ENCODE measurements around the gene WDR54. TPM values are rescaled to one million over a fixed set of nuclear protein-coding genes. Genes with fewer than 3 reads are reported as not detected.

The WDR54 gene
- total and polyA plus RNA-seq, 7 experiments from 2014 or later, result 26.5 to 78.5 (median 33.2) TPM

GRCh38 chr2:74454654-74455511 lies 33.4 kb downstream of the WDR54 start, which contains the start of gene INO80B:
Gene INO80B, plus strand, starts transcription at chr2:74455087. Its CDS starts 30 bp downstream, at chr2:74455117.
- intact Hi-C loops (cut with micrococcal nuclease), result loop anchor here (1.0 to 10.0 kb wide), 20 partner anchors 10 to 1383 kb away; partner anchors contain the start of genes AUP1 (in 2 of the 2), CCT7 (in 2 of the 2), HTRA2 (in 2 of the 2) and SEMA4F (in 2 of the 2)
- POLR2A ChIA-PET, result interaction anchor here (0.7 to 10.8 kb wide), 11 partner anchors 11 to 1221 kb away, joined by 3 to 197 read pairs (median 5); partner anchors contain the start of genes C2orf81, CCDC142, CCT7 and MOGS
- H3K4me3 Mint-ChIP-seq, result peak within 1 kb of the TSS; percentile 87 to 99 (median 98)
- H3K4me3 ChIP-seq (ENCODE audit: low read length), result peak within 1 kb of the TSS; percentile 88
- H3K9me3 Mint-ChIP-seq, result peaks cover 0 to 8% (median 0%) of the 10 kb centered on the region in 11 donors
- peak within 1 kb of the TSS; percentile 88 to 100 (median 98) for H3K27ac Mint-ChIP-seq
- H3K36me3 Mint-ChIP-seq, result peaks cover 0 to 16% (median 0%) of the 10 kb centered on the region in 5 donors
- H3K27ac ChIP-seq (ENCODE audit: low read depth, low read length), result peak within 1 kb of the TSS; percentile 100
- H3K4me1 ChIP-seq (ENCODE audit: control insufficient read depth in 2 of 2, insufficient read depth in 2 of 2, low read length in 2 of 2), result peaks cover 30 to 43% of the 10 kb centered on the region in 2 donors
- ATAC-seq (peak; percentile 61), DNase-seq (peak; percentile 88 to 98 (median 97))
- H3K9me3 ChIP-seq (ENCODE audit: control insufficient read depth in 2 of 3, low read length in 3 of 3), result no peaks in the 10 kb centered on the region
- H3K36me3 ChIP-seq (ENCODE audit: control insufficient read depth in 2 of 3, insufficient read depth in 3 of 3, low read length in 3 of 3), result no peaks in the 10 kb centered on the region
- H3K27me3 ChIP-seq (ENCODE audit: control insufficient read depth in 2 of 2, insufficient read depth in 2 of 2, low read length in 2 of 2), result no peaks in the 10 kb centered on the region
- CTCF ChIA-PET, result interaction anchor here (0.6 to 1.5 kb wide), 7 partner anchors 18 to 190 kb away, joined by 3 to 12 read pairs (median 3); partner anchors contain the start of genes CCDC142, MRPL53 and TTC31
- H3K4me1 Mint-ChIP-seq, result peaks cover 41 to 66% (median 55%) of the 10 kb centered on the region in 7 donors
- H3K27me3 Mint-ChIP-seq, result peaks cover 0 to 2% (median 0%) of the 10 kb centered on the region in 5 donors

GRCh38 chr2:74457129-74457548 lies 35.6 kb downstream of the WDR54 start:
- Histone ChIP-seq H3K36me3 (ENCODE audit: control insufficient read depth in 2 of 3, insufficient read depth in 3 of 3, low read length in 3 of 3) (peaks cover 0 to 17% (median 0%) of the 10 kb centered on the region in 3 experiments), H3K4me3 (ENCODE audit: low read length) (peak overlapping the region; percentile 70), H3K9me3 (ENCODE audit: control insufficient read depth in 2 of 3, low read length in 3 of 3) (no peaks in the 10 kb centered on the region), H3K27ac (ENCODE audit: low read depth, low read length) (peak overlapping the region; percentile 100), H3K4me1 (ENCODE audit: control insufficient read depth in 2 of 2, insufficient read depth in 2 of 2, low read length in 2 of 2) (peaks cover 30 to 43% of the 10 kb centered on the region in 2 donors), H3K27me3 (ENCODE audit: control insufficient read depth in 2 of 2, insufficient read depth in 2 of 2, low read length in 2 of 2) (no peaks in the 10 kb centered on the region)
- DNase-seq (no peak), ATAC-seq (no peak)
- peaks cover 44 to 72% (median 58%) of the 10 kb centered on the region in 7 donors for H3K4me1 Mint-ChIP-seq
- ChIA-PET CTCF (interaction anchor here (1.0 to 3.9 kb wide), 4 partner anchors 18 to 46 kb away, joined by 3 to 30 read pairs (median 3); partner anchors contain the start of genes CCDC142 and TTC31), POLR2A (interaction anchor here (1.0 to 10.8 kb wide), 14 partner anchors 9 to 720 kb away, joined by 3 to 197 read pairs (median 8); partner anchors contain the start of genes AUP1, C2orf81, CCDC142 and HTRA2)
- peaks cover 0 to 8% (median 0%) of the 10 kb centered on the region in 11 donors for H3K9me3 Mint-ChIP-seq
- peaks cover 0 to 2% (median 0%) of the 10 kb centered on the region in 5 donors for H3K27me3 Mint-ChIP-seq
- intact Hi-C loops (cut with micrococcal nuclease), result loop anchor here (1.0 to 10.0 kb wide), 5 partner anchors 8 to 1385 kb away; partner anchors contain the start of genes SEMA4F (in 2 of the 2), MOGS (in 1 of the 2), SFXN5 (in 1 of the 2) and TET3 (in 1 of the 2)
- peak overlapping the region; percentile 88 to 100 (median 98) for H3K27ac Mint-ChIP-seq
- H3K4me3 Mint-ChIP-seq, result peak overlapping the region; percentile 87 to 99 (median 96)
- H3K36me3 Mint-ChIP-seq, result peaks cover 0 to 17% (median 0%) of the 10 kb centered on the region in 5 donors

GRCh38 chr2:74457549-74458131 lies 36.1 kb downstream of the WDR54 start:
- Mint-ChIP-seq H3K4me1 (peaks cover 39 to 68% (median 56%) of the 10 kb centered on the region in 7 donors), H3K4me3 (peak overlapping the region; percentile 87 to 99 (median 96)), H3K27ac (peak overlapping the region; percentile 88 to 100 (median 99)), H3K9me3 (peaks cover 0 to 8% (median 0%) of the 10 kb centered on the region in 11 donors), H3K36me3 (peaks cover 0 to 17% (median 3%) of the 10 kb centered on the region in 5 donors), H3K27me3 (peaks cover 0 to 2% (median 0%) of the 10 kb centered on the region in 5 donors)
- Histone ChIP-seq H3K36me3 (ENCODE audit: control insufficient read depth in 2 of 3, insufficient read depth in 3 of 3, low read length in 3 of 3) (peaks cover 0 to 22% (median 0%) of the 10 kb centered on the region in 3 experiments), H3K9me3 (ENCODE audit: control insufficient read depth in 2 of 3, low read length in 3 of 3) (no peaks in the 10 kb centered on the region), H3K27ac (ENCODE audit: low read depth, low read length) (peak overlapping the region; percentile 100), H3K27me3 (ENCODE audit: control insufficient read depth in 2 of 2, insufficient read depth in 2 of 2, low read length in 2 of 2) (no peaks in the 10 kb centered on the region), H3K4me1 (ENCODE audit: control insufficient read depth in 2 of 2, insufficient read depth in 2 of 2, low read length in 2 of 2) (peaks cover 30 to 41% of the 10 kb centered on the region in 2 donors), H3K4me3 (ENCODE audit: low read length) (peak overlapping the region; percentile 70)
- ATAC-seq (peak; percentile 63), DNase-seq (peak in 4 of 9 donors; percentile 71 to 96 (median 82))
- ChIA-PET CTCF (interaction anchor here (1.0 to 3.9 kb wide), 5 partner anchors 17 to 74 kb away, joined by 3 to 30 read pairs (median 4); partner anchors contain the start of genes CCDC142 and TTC31), POLR2A (interaction anchor here (0.7 to 10.8 kb wide), 25 partner anchors 10 to 1225 kb away, joined by 3 to 197 read pairs (median 4); partner anchors contain the start of genes AUP1, C2orf81, CCDC142 and DQX1)
- intact Hi-C loops (cut with micrococcal nuclease), result loop anchor here (1.0 to 10.0 kb wide), 18 partner anchors 8 to 1385 kb away; partner anchors contain the start of genes AUP1 (in 2 of the 2), C2orf81 (in 2 of the 2), HTRA2 (in 2 of the 2) and MRPL53 (in 2 of the 2)

GRCh38 chr2:74458132-74458937 lies 36.8 kb downstream of the WDR54 start, which contains the start of gene WBP1:
Gene WBP1, plus strand, starts transcription at chr2:74458438. Its CDS starts 165 bp downstream, at chr2:74458603.
- Histone ChIP-seq H3K27ac (ENCODE audit: low read depth, low read length) (peak within 1 kb of the TSS; percentile 100), H3K9me3 (ENCODE audit: control insufficient read depth in 2 of 3, low read length in 3 of 3) (no peaks in the 10 kb centered on the region), H3K27me3 (ENCODE audit: control insufficient read depth in 2 of 2, insufficient read depth in 2 of 2, low read length in 2 of 2) (no peaks in the 10 kb centered on the region), H3K4me3 (ENCODE audit: low read length) (peak within 1 kb of the TSS; percentile 70), H3K4me1 (ENCODE audit: control insufficient read depth in 2 of 2, insufficient read depth in 2 of 2, low read length in 2 of 2) (peaks cover 30 to 34% of the 10 kb centered on the region in 2 donors), H3K36me3 (ENCODE audit: control insufficient read depth in 2 of 3, insufficient read depth in 3 of 3, low read length in 3 of 3) (peaks cover 0 to 29% (median 0%) of the 10 kb centered on the region in 3 experiments)
- H3K27ac Mint-ChIP-seq, result peak within 1 kb of the TSS; percentile 88 to 100 (median 99)
- POLR2A ChIA-PET, result interaction anchor here (0.6 to 10.8 kb wide), 26 partner anchors 9 to 1225 kb away, joined by 3 to 197 read pairs (median 4); partner anchors contain the start of genes AUP1, C2orf81, CCDC142 and DQX1
- peak in 8 of 9 donors; percentile 85 to 100 (median 100) for DNase-seq
- peak within 1 kb of the TSS; percentile 87 to 99 (median 96) for H3K4me3 Mint-ChIP-seq
- peaks cover 38 to 68% (median 58%) of the 10 kb centered on the region in 7 donors for H3K4me1 Mint-ChIP-seq
- peaks cover 0 to 17% (median 6%) of the 10 kb centered on the region in 5 donors for H3K36me3 Mint-ChIP-seq
- CTCF ChIA-PET, result interaction anchor here (1.2 to 3.9 kb wide), 3 partner anchors 16 to 73 kb away, joined by 4 to 30 read pairs (median 6); partner anchors contain the start of genes CCDC142 and TTC31
- peak; percentile 89 for ATAC-seq
- peaks cover 0 to 8% (median 0%) of the 10 kb centered on the region in 11 donors for H3K9me3 Mint-ChIP-seq
- intact Hi-C loops (cut with micrococcal nuclease), result loop anchor here (1.0 to 10.0 kb wide), 16 partner anchors 14 to 1386 kb away; partner anchors contain the start of genes AUP1 (in 2 of the 2), C2orf81 (in 2 of the 2), HTRA2 (in 2 of the 2) and MRPL53 (in 2 of the 2)
- peaks cover 0 to 2% (median 0%) of the 10 kb centered on the region in 5 donors for H3K27me3 Mint-ChIP-seq

All from naive thymus-derived CD4-positive, alpha-beta T cell (primary cell).